Measurements from ENCODE around the gene MAP2K3. TPM values are rescaled to one million over a fixed set of nuclear protein-coding genes. Genes with fewer than 3 reads are reported as not detected.

Gene MAP2K3
- total RNA-seq, 1 donor from 2014 or later: 19.4 TPM

DNA sequence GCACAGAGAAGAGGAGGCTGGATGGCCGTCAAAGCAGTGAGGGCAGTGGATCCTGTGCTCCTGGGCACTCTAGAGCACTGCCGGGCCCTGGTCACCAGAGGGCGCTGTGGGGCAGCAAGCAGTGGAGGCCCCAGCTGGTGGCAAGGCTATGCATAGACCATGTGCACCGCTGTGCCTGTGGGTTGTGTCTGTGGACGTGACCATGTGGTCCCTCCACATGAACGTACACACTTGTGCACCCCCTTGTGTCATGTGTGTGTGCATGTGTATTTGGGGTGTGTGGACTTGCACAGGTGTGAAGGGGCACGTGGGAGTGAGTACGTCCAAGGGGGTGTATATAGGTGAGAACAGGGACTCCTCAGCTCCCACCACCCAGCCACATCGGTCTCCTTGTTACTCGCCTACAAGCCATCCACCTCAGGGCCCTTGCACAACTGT, 4.4 kb upstream of the MAP2K3 start:
- DNase-seq (ENCODE audit: low read depth, low spot score): peak; percentile 96
- peaks cover 8% of the 10 kb centered on the region for H3K4me1 Mint-ChIP-seq
- H3K9me3 Mint-ChIP-seq: no peaks in the 10 kb centered on the region
- peak overlapping the region; percentile 72 for H3K4me3 Mint-ChIP-seq
- H3K27me3 Mint-ChIP-seq (ENCODE audit: low read depth): peaks cover 43% of the 10 kb centered on the region
- no peak overlapping the region for H3K27ac Mint-ChIP-seq (ENCODE audit: unreplicated experiment)
- TF ChIP-seq, protein P1, sequence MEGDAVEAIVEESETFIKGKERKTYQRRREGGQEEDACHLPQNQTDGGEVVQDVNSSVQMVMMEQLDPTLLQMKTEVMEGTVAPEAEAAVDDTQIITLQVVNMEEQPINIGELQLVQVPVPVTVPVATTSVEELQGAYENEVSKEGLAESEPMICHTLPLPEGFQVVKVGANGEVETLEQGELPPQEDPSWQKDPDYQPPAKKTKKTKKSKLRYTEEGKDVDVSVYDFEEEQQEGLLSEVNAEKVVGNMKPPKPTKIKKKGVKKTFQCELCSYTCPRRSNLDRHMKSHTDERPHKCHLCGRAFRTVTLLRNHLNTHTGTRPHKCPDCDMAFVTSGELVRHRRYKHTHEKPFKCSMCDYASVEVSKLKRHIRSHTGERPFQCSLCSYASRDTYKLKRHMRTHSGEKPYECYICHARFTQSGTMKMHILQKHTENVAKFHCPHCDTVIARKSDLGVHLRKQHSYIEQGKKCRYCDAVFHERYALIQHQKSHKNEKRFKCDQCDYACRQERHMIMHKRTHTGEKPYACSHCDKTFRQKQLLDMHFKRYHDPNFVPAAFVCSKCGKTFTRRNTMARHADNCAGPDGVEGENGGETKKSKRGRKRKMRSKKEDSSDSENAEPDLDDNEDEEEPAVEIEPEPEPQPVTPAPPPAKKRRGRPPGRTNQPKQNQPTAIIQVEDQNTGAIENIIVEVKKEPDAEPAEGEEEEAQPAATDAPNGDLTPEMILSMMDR (conservative IDR thresholded peaks at IDR 0.05): peak; percentile 96
- no peaks in the 10 kb centered on the region for H3K36me3 Mint-ChIP-seq (ENCODE audit: low read depth)

DNA sequence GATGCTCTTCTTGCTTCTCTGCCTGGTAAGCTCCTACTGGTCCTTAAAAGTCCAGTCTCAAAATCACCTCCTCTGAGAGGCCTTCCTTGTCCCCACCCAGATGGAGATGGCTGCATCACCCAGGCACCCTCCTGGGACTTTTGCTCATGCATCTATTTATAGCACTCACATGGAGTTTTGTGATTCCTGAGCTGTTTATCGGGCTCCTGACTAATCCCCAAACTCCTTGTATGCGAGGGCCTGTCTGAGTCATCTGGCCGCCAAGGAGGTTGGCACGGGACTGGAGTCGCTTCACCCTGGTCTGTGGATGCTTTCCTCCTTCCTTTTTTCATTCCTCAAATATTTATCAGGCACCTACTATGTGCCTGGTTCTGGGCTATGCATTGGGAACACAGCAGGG, 2.3 kb upstream of the MAP2K3 start:
- Mint-ChIP-seq H3K36me3 (ENCODE audit: low read depth) (no peaks in the 10 kb centered on the region), H3K27me3 (ENCODE audit: low read depth) (peaks cover 30% of the 10 kb centered on the region), H3K4me1 (peaks cover 18% of the 10 kb centered on the region), H3K27ac (ENCODE audit: unreplicated experiment) (no peak overlapping the region), H3K9me3 (no peaks in the 10 kb centered on the region), H3K4me3 (peak overlapping the region; percentile 81)
- DNase-seq (ENCODE audit: low read depth, low spot score): no peak
- TF ChIP-seq, protein P1 (conservative IDR thresholded peaks at IDR 0.05): no peak

DNA sequence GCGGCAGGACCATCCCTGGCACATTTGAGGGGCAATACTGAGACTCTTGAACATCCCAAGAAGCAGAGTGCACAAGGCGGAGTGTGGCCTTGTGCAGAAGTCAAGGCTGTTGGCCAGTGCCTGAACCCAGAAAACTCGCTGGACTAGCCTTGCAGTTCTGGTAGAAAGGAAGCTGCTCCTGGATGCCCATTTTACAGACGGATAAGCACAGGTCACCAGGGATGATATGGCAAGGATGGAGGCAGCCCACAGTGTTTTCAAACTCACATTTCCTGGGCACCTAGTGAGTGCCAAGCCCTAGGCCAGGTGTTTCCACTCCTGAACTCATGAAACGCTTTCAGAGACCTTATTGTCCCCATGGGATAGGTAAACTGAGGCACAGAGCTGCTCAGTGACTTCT, 1.7 kb upstream of the MAP2K3 start:
- Mint-ChIP-seq H3K4me3 (peak overlapping the region; percentile 81), H3K4me1 (peaks cover 18% of the 10 kb centered on the region), H3K27ac (ENCODE audit: unreplicated experiment) (no peak overlapping the region), H3K36me3 (ENCODE audit: low read depth) (no peaks in the 10 kb centered on the region), H3K9me3 (no peaks in the 10 kb centered on the region), H3K27me3 (ENCODE audit: low read depth) (peaks cover 26% of the 10 kb centered on the region)
- DNase-seq (ENCODE audit: low read depth, low spot score): no peak
- TF ChIP-seq, protein P1 (conservative IDR thresholded peaks at IDR 0.05): no peak

DNA sequence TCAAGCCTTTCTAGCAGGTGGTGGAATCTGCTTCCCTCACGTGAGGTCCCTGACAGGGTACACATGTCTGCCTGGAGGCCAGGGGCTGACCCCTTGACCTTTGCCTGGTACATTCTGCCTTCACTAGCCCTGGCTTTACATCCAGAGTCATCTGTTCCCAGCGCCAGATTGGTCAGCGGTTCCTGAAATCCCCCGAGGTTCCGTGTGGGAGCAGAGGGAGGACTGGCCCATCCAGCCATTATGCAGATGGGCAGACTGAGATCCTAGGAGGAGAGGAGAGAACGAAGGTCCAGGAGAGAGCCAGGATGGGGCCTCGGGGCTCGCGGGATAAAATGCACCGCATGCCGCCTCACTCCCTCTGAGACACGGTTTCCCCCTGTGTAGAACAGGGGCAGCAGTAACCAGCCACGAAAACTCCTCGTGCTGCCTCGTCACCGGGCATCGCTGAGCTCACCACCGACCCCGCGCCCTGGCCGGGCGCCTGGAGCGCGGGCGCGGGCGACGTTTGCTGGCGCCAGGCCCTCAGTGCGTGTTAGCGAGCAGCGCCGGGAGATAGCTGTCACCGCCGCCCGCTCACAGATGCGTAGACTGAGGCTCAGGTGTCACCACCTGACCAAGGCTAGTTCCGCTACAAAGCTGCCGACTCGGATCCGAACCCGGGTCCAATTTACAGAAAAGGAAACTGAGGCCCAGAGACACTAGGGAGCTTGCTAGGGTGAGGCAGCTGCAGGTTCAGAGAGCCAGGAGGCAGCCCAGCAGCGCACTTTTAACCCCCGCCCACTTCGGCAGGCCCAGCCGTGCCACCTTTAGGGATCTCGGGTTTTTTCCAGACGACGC, 811 bp upstream of the MAP2K3 start:
- DNase-seq (ENCODE audit: low read depth, low spot score): no peak
- Mint-ChIP-seq H3K4me1 (peaks cover 18% of the 10 kb centered on the region), H3K4me3 (peak overlapping the region; percentile 87), H3K27ac (ENCODE audit: unreplicated experiment) (no peak overlapping the region), H3K27me3 (ENCODE audit: low read depth) (peaks cover 20% of the 10 kb centered on the region), H3K9me3 (no peaks in the 10 kb centered on the region), H3K36me3 (ENCODE audit: low read depth) (no peaks in the 10 kb centered on the region)
- TF ChIP-seq, protein P1 (conservative IDR thresholded peaks at IDR 0.05): no peak

DNA sequence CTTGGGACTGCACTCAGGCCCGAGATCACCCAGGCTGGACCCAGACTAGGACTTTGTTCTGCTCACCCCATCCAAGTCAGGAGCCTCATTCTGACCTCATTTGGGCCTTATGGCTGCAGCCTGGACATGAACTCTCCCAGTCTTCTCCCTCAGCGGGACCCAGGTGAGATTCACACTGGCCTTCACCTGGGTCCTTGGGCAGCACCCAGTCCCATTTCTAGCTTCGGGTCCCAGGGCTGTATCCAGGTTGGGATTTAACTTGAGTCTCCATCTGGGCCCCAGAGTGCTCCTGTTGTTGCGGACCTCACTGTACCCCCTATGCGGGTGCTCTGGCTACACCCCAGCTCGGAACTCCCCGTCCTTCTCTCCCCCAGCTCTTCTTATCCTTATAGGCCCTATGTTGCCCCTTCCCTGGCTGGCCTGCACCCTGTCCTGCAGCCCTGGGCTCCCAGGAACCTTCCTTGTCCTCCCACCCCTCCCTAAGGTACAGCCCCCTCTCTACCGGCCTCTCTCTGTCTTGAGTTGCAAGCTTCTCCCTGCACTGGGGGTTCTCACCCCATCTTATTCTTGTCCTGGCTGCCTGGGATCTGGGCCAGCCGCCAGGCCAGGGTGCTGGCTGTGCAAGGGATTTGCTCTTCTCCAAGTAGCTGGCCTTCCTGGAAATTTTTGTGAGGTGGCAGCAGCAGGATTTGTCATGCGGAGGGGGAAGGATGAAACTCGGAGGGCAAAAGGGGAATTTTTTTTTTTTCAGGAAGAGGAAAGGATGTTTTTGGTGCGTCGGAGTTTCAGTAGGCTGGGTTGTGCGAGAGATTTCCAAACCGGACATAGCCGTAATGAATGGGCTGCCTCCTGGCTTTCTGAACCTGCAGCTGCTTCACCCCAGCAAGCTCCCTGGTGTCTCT, 904 bp downstream of the MAP2K3 start:
- no peaks in the 10 kb centered on the region for H3K9me3 Mint-ChIP-seq
- peaks cover 18% of the 10 kb centered on the region for H3K4me1 Mint-ChIP-seq
- H3K4me3 Mint-ChIP-seq: peak overlapping the region; percentile 87
- no peak for DNase-seq (ENCODE audit: low read depth, low spot score)
- peaks cover 15% of the 10 kb centered on the region for H3K27me3 Mint-ChIP-seq (ENCODE audit: low read depth)
- H3K27ac Mint-ChIP-seq (ENCODE audit: unreplicated experiment): peak overlapping the region; percentile 83
- H3K36me3 Mint-ChIP-seq (ENCODE audit: low read depth): no peaks in the 10 kb centered on the region
- TF ChIP-seq, protein P1 (conservative IDR thresholded peaks at IDR 0.05): no peak
